Measurements from ENCODE around the gene CDC6.
A peak's percentile ranks its signal among the peaks of the same experiment; 100 is the strongest.

Gene CDC6

GRCh38 chr17:40266882-40267281, 20.8 kb upstream of the CDC6 start:
- no peak for DNase-seq (ENCODE audit: low read depth)
- no peak for TF ChIP-seq CTCF (conservative IDR thresholded peaks at IDR 0.05; ENCODE audit: low read depth, low read length)
- no peak overlapping the region for H3K4me3 ChIP-seq (ENCODE audit: low read depth, low read length)

- no peak for DNase-seq (ENCODE audit: low read depth)
- TF ChIP-seq CTCF (conservative IDR thresholded peaks at IDR 0.05; ENCODE audit: low read depth, low read length), result no peak
- H3K4me3 ChIP-seq (ENCODE audit: low read depth, low read length), result no peak overlapping the region
Observed at GRCh38 chr17:40268141-40268712, 19.5 kb upstream of the CDC6 start.

GRCh38 chr17:40278414-40278813, 9.3 kb upstream of the CDC6 start:
- no peak overlapping the region for H3K4me3 ChIP-seq (ENCODE audit: low read depth, low read length)
- DNase-seq (ENCODE audit: low read depth), result no peak
- TF ChIP-seq CTCF (conservative IDR thresholded peaks at IDR 0.05; ENCODE audit: low read depth, low read length), result no peak

GRCh38 chr17:40279402-40279801, 8.3 kb upstream of the CDC6 start:
- H3K4me3 ChIP-seq (ENCODE audit: low read depth, low read length), result no peak overlapping the region
- DNase-seq (ENCODE audit: low read depth), result no peak
- TF ChIP-seq CTCF (conservative IDR thresholded peaks at IDR 0.05; ENCODE audit: low read depth, low read length), result no peak

GRCh38 chr17:40281663-40282062, 6.0 kb upstream of the CDC6 start:
- peak; percentile 7 for DNase-seq (ENCODE audit: low read depth)
- TF ChIP-seq CTCF (conservative IDR thresholded peaks at IDR 0.05; ENCODE audit: low read depth, low read length), result no peak
- no peak overlapping the region for H3K4me3 ChIP-seq (ENCODE audit: low read depth, low read length)

- DNase-seq (ENCODE audit: low read depth), result peak; percentile 90
Observed at GRCh38 chr17:40283662-40284061, 4.0 kb upstream of the CDC6 start.

More at GRCh38 chr17:40283662-40284061, 4.0 kb upstream of the CDC6 start:
- TF ChIP-seq CTCF (conservative IDR thresholded peaks at IDR 0.05; ENCODE audit: low read depth, low read length), result no peak
- no peak overlapping the region for H3K4me3 ChIP-seq (ENCODE audit: low read depth, low read length)

Data from choroid plexus epithelial cell (primary cell).